ENCODE measurements around the gene CACNA1I. TPM values are rescaled to one million over a fixed set of nuclear protein-coding genes. Genes with fewer than 3 reads are reported as not detected.

CACNA1I gene
- total RNA-seq, 1 experiment from 2014 or later: 0.15 TPM

DNA sequence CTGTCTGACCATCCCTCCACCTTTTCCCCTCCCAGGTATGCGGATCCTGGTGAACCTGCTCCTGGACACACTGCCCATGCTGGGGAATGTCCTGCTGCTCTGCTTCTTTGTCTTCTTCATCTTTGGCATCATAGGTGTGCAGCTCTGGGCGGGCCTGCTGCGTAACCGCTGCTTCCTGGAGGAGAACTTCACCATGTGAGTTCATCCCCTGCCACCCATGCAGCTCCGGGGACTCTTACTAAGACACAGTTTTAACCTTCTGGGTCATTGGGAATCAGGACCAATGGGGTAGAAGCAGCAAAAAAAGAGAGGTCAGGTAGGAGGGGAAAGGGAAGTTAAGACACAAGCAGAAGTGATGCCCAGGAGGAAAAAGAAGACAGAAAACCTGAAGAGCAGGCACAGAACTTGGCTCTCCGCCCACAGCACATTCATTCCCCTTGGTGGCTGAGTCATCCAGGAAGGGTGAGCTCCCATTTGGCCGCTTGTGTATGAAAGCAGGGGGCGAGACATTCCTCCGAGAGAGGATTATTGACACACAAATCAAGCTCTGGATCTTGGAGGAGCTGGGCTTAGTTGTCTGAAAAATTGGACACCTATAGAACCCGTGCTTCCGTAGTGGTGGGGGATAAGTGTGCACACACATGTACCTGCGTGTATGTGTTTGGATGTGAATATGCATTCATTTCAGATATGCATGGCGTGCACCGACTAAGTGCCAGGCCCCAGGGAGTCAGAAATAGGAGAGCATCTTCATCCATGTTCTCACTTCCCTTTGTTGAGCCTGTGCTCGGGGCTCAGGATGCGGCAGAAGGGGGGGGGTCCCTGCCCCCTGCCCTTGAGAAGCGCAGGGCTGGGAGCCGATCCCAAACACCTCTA is 64.2 kb downstream of the CACNA1I start:
- H2AFZ ChIP-seq (ENCODE audit: low read depth, low read length, poor library complexity, severe bottlenecking): no peak overlapping the region
- ATAC-seq (peak; percentile 82), DNase-seq (ENCODE audit: low read depth, low spot score) (peak; percentile 80)
- no peaks in the 10 kb centered on the region for H4K20me1 ChIP-seq (ENCODE audit: insufficient read depth)
- intact Hi-C loops (cut with micrococcal nuclease): no loop called here
- no TSS peak for BruUV-seq (replicated peaks)
- CTCF ChIA-PET: interaction anchor here (1.3 to 1.7 kb wide), 2 partner anchors 174 to 390 kb away, joined by 3 to 4 read pairs; no protein-coding TSS in a partner anchor
- H3K36me3 ChIP-seq (ENCODE audit: control insufficient read depth in 1 of 2, insufficient read depth in 2 of 2, low read length in 2 of 2): no peaks in the 10 kb centered on the region
- no peaks in the 10 kb centered on the region for H3K9me2 ChIP-seq (ENCODE audit: insufficient read depth)
- no peaks in the 10 kb centered on the region for H3K79me2 ChIP-seq (ENCODE audit: insufficient read depth, low read length)
- peak; percentile 65 for TF ChIP-seq POLR2AphosphoS5 (IDR thresholded peaks at IDR 0.05; ENCODE audit: low read depth, low read length)
- TF ChIP-seq, protein P1, sequence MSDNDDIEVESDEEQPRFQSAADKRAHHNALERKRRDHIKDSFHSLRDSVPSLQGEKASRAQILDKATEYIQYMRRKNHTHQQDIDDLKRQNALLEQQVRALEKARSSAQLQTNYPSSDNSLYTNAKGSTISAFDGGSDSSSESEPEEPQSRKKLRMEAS (IDR thresholded peaks at IDR 0.05): peak; percentile 72
- TF ChIP-seq POLR2A (IDR thresholded peaks at IDR 0.05; ENCODE audit: borderline replicate concordance, extremely low read depth, insufficient read depth, insufficient read length): no peak
- TF ChIP-seq CBX3 (IDR thresholded peaks at IDR 0.05; ENCODE audit: low read depth): peak; percentile 86; the same call in 1 of the 2 replicates
- TF ChIP-seq EGR1 (IDR thresholded peaks at IDR 0.05; ENCODE audit: low read depth): peak; percentile 76
- TF ChIP-seq RAD21 (IDR thresholded peaks at IDR 0.05; ENCODE audit: low read depth): no peak
- peak; percentile 94 for TF ChIP-seq JUND (IDR thresholded peaks at IDR 0.05)
- peak; percentile 92 for TF ChIP-seq FOSL1 (IDR thresholded peaks at IDR 0.05; ENCODE audit: low read depth)
- TF ChIP-seq CEBPB (IDR thresholded peaks at IDR 0.05; ENCODE audit: low read depth): no peak
- peak; percentile 82 for TF ChIP-seq SP1 (IDR thresholded peaks at IDR 0.05; ENCODE audit: low read depth)
- no peak for TF ChIP-seq EZH2phosphoT487 (IDR thresholded peaks at IDR 0.05; ENCODE audit: borderline replicate concordance)
- no peak; the same call in 1 of the 2 replicates for TF ChIP-seq ELF1 (IDR thresholded peaks at IDR 0.05; ENCODE audit: borderline replicate concordance, low read depth)
- no peak for TF ChIP-seq SRF (IDR thresholded peaks at IDR 0.05; ENCODE audit: low read depth)
- peaks cover 29% of the 10 kb centered on the region in 2 experiments for H3K4me1 ChIP-seq (ENCODE audit: control insufficient read depth in 1 of 2, insufficient read depth in 2 of 2, low read length in 2 of 2)
- H3K27ac ChIP-seq (ENCODE audit: low read depth, low read length): peak overlapping the region; percentile 82
- H3K4me2 ChIP-seq (ENCODE audit: low read length): peak overlapping the region; percentile 79
- POLR2A ChIA-PET: no interaction called here
- RAD21 ChIA-PET (ENCODE audit: low non-redundant PET in 1 of 2, low total read pairs in 2 of 2, uncharacterized antibody in 2 of 2, unreplicated experiment in 2 of 2): no interaction called here
- no peaks in the 10 kb centered on the region for H3K27me3 ChIP-seq (ENCODE audit: insufficient read depth, low read length)
- H3K9me3 ChIP-seq (ENCODE audit: control insufficient read depth in 1 of 2, insufficient read depth in 1 of 2, low read depth in 1 of 2, low read length in 2 of 2): no peaks in the 10 kb centered on the region
- peak overlapping the region; percentile 30 to 49 for H3K4me3 ChIP-seq (replicated peaks in 1 of 2; ENCODE audit: low read depth in 1 of 2, low read length in 2 of 2)
- peak overlapping the region; percentile 43 for H3K9ac ChIP-seq (ENCODE audit: low read length)
